ENCODE data around the gene GZMA. TPM values are rescaled to one million over a fixed set of nuclear protein-coding genes. Genes with fewer than 3 reads are reported as not detected.
A peak's percentile ranks its signal among the peaks of the same experiment; 100 is the strongest.

GZMA gene
- total RNA-seq, 1 experiment from 2014 or later = not detected

GRCh38 chr5:55108661-55109060 lies 6.2 kb downstream of the GZMA start:
- no peak for DNase-seq (ENCODE audit: low read depth)

GRCh38 chr5:55110217-55110616 lies 7.8 kb downstream of the GZMA start:
- DNase-seq (ENCODE audit: low read depth) = no peak

- no peak for DNase-seq (ENCODE audit: low read depth)
These were observed 10.9 kb downstream of the GZMA start for GRCh38 chr5:55113327-55113726.

GRCh38 chr5:55114061-55114460 lies 11.6 kb downstream of the GZMA start:
- no peak for DNase-seq (ENCODE audit: low read depth)

- DNase-seq (ENCODE audit: low read depth) = no peak
These were observed 20.9 kb downstream of the GZMA start for GRCh38 chr5:55123365-55123764.

- DNase-seq (ENCODE audit: low read depth) = no peak
These were observed 31.7 kb downstream of the GZMA start for GRCh38 chr5:55134053-55134722.

- DNase-seq (ENCODE audit: low read depth) = no peak
These were observed 34.1 kb downstream of the GZMA start for GRCh38 chr5:55136521-55136920.

- no peak for DNase-seq (ENCODE audit: low read depth)
These were observed 38.6 kb downstream of the GZMA start for GRCh38 chr5:55140908-55141665.

- DNase-seq (ENCODE audit: low read depth) = no peak
These were observed 39.7 kb downstream of the GZMA start for GRCh38 chr5:55141945-55142690.

- no peak for DNase-seq (ENCODE audit: low read depth)
These were observed 41.2 kb downstream of the GZMA start for GRCh38 chr5:55143624-55144023.

GRCh38 chr5:55146080-55146479 lies 43.6 kb downstream of the GZMA start:
- DNase-seq (ENCODE audit: low read depth) = peak; percentile 51

GRCh38 chr5:55146543-55147151 lies 44.2 kb downstream of the GZMA start:
- DNase-seq (ENCODE audit: low read depth) = peak; percentile 73

GRCh38 chr5:55149308-55149795 lies 46.9 kb downstream of the GZMA start:
- no peak for DNase-seq (ENCODE audit: low read depth)

- DNase-seq (ENCODE audit: low read depth) = peak; percentile 34
These were observed 49.7 kb downstream of the GZMA start for GRCh38 chr5:55151923-55152842.

- peak; percentile 32 for DNase-seq (ENCODE audit: low read depth)
These were observed 52.4 kb downstream of the GZMA start for GRCh38 chr5:55154873-55155272.

Other genes starting within 250 kb of the GZMA start
- 0.12 TPM in 1 of 2 replicates, not detected in the other for gene ESM1, start 117.1 kb upstream of the GZMA start, total RNA-seq (2014; rRNA removed; shearing (Covaris generic))
- not detected in 2 replicates for gene GZMK, start 78.4 kb upstream of the GZMA start, total RNA-seq (2014; rRNA removed; shearing (Covaris generic))
- 99.8 and 116 TPM in 2 replicates for gene GPX8, start 57.5 kb downstream of the GZMA start, total RNA-seq (2014; rRNA removed; shearing (Covaris generic))
- gene CDC20B, start 70.5 kb downstream of the GZMA start, total RNA-seq (2014; rRNA removed; shearing (Covaris generic)) = not detected in 2 replicates
- under 0.01 and 0.20 TPM in 2 replicates for gene MCIDAS, start 124.7 kb downstream of the GZMA start, total RNA-seq (2014; rRNA removed; shearing (Covaris generic))
- 1.2 and 2.6 TPM in 2 replicates for gene CCNO, start 131.0 kb downstream of the GZMA start, total RNA-seq (2014; rRNA removed; shearing (Covaris generic))
- gene DHX29, start 205.0 kb downstream of the GZMA start, total RNA-seq (2014; rRNA removed; shearing (Covaris generic)) = 21.5 and 26.3 TPM in 2 replicates
- gene MTREX, start 205.3 kb downstream of the GZMA start, total RNA-seq (2014; rRNA removed; shearing (Covaris generic)) = 86.0 and 113 TPM in 2 replicates

Data from RPMI7951 (cell line).